HepG2 (cell line): ENCODE measurements around the gene NUDCD2. TPM values are rescaled to one million over a fixed set of nuclear protein-coding genes. Genes with fewer than 3 reads are reported as not detected.

Experiments used
- BRCA1 ChIP-seq: sonication (generic); formaldehyde crosslinking; IDR thresholded peaks from 2 replicates; pipeline ENCODE4 v1.4.0; 2020; ENCODE audit warnings: missing genetic modification reagents
- CCAR2 ChIP-seq: fragments of 200-400 bp; formaldehyde crosslinking; optimal IDR thresholded peaks from 2 replicates; pipeline ENCODE3; 2018; ENCODE audit warnings: low read depth, mild to moderate bottlenecking, low read length, moderate library complexity
- ELF1 ChIP-seq: sonication (generic); formaldehyde crosslinking; IDR thresholded peaks from 2 replicates; pipeline ENCODE4 v1.4.0; 2020; ENCODE audit warnings: missing genetic modification reagents
- JUN ChIP-seq: sonication (generic); formaldehyde crosslinking; IDR thresholded peaks from 2 replicates; pipeline ENCODE4 v1.4.0; 2020; ENCODE audit warnings: mild to moderate bottlenecking, missing genetic modification reagents
- KLF13 ChIP-seq: sonication (generic); formaldehyde crosslinking; IDR thresholded peaks from 2 replicates; pipeline ENCODE4 v1.4.0; 2020; ENCODE audit warnings: mild to moderate bottlenecking, missing genetic modification reagents
- MEIS1 ChIP-seq: sonication (generic); formaldehyde crosslinking; IDR thresholded peaks from 2 replicates; pipeline ENCODE4 v1.9.0; 2021; ENCODE audit warnings: mild to moderate bottlenecking, missing genetic modification reagents, moderate library complexity, borderline replicate concordance
- PHF8 ChIP-seq: sonication (generic); formaldehyde crosslinking; IDR thresholded peaks from 2 replicates; pipeline ENCODE4 v1.5.0; 2020; ENCODE audit warnings: missing genetic modification reagents
- ZNF101 ChIP-seq: sonication (generic); formaldehyde crosslinking; IDR thresholded peaks from 2 replicates; pipeline ENCODE4 v1.4.0; 2020; ENCODE audit warnings: mild to moderate bottlenecking, low read depth, missing genetic modification reagents, borderline replicate concordance
- ZNF772 ChIP-seq: sonication (generic); formaldehyde crosslinking; IDR thresholded peaks from 2 replicates; pipeline ENCODE4 v1.5.0; 2020; ENCODE audit warnings: mild to moderate bottlenecking, missing genetic modification reagents
- polyA plus RNA-seq, 8 experiments: library from polyadenylated mRNA; depleted of rRNA in 3 of 8; stranded (reverse) in 7 of 8; unstranded in 1 of 8; fragments of >200 nt; fragmentation: Illumina TruSeq in 4 of 8; extraction: Trizol in 4 of 8; gene quantifications; 2 replicates each; pipeline versions ENCODE4 v1.2.1 to v1.2.3, GENCODE V29; 2011 to 2016; ENCODE audit warnings: low read depth in 4 of 8, missing spikeins in 1 of 8, mixed read lengths in 1 of 8; ENCODE audit not compliant: insufficient read depth in 1 of 8
- total RNA-seq, 5 experiments: library from RNA; depleted of rRNA; stranded (reverse); fragments of >200 nt; fragmentation: Illumina TruSeq; extraction: Trizol; gene quantifications; 2 replicates each; pipeline ENCODE4 v1.2.3, GENCODE V29; 2016; ENCODE audit warnings: low read depth in 1 of 5
- TF ChIP-seq, protein P1 (sequence below): sonication (generic); formaldehyde crosslinking; IDR thresholded peaks from 2 replicates; pipeline ENCODE4 v1.5.1; 2020; ENCODE audit warnings: mild to moderate bottlenecking, missing genetic modification reagents, moderate library complexity
- TF ChIP-seq, protein P2 (sequence below): sonication (generic); formaldehyde crosslinking; IDR thresholded peaks from 2 replicates; pipeline ENCODE4 v1.8.1; 2023; ENCODE audit warnings: missing genetic modification reagents, inconsistent platforms, borderline replicate concordance
- TF ChIP-seq, protein P3 (sequence below): sonication (generic); formaldehyde crosslinking; IDR thresholded peaks from 2 replicates; pipeline ENCODE4 v1.4.0; 2020; ENCODE audit warnings: mild to moderate bottlenecking, missing genetic modification reagents
- TF ChIP-seq, protein P4 (sequence below), 2 experiments: sonication (generic) in 1 of 2; formaldehyde crosslinking in 1 of 2; IDR thresholded peaks; 2 replicates each; pipeline versions ENCODE4 v1.4.0 to v1.6.1; 2018 to 2020; ENCODE audit warnings: missing genetic modification reagents in 2 of 2, borderline replicate concordance in 1 of 2, low read depth in 1 of 2, mild to moderate bottlenecking in 1 of 2, missing biosample characterization in 1 of 2

Gene NUDCD2
- total and polyA plus RNA-seq, 2 of the 13 experiments (the other 11 are each of a cell fraction or from before 2014, with no cell fraction given): 14.8 to 39.2 TPM

DNA sequence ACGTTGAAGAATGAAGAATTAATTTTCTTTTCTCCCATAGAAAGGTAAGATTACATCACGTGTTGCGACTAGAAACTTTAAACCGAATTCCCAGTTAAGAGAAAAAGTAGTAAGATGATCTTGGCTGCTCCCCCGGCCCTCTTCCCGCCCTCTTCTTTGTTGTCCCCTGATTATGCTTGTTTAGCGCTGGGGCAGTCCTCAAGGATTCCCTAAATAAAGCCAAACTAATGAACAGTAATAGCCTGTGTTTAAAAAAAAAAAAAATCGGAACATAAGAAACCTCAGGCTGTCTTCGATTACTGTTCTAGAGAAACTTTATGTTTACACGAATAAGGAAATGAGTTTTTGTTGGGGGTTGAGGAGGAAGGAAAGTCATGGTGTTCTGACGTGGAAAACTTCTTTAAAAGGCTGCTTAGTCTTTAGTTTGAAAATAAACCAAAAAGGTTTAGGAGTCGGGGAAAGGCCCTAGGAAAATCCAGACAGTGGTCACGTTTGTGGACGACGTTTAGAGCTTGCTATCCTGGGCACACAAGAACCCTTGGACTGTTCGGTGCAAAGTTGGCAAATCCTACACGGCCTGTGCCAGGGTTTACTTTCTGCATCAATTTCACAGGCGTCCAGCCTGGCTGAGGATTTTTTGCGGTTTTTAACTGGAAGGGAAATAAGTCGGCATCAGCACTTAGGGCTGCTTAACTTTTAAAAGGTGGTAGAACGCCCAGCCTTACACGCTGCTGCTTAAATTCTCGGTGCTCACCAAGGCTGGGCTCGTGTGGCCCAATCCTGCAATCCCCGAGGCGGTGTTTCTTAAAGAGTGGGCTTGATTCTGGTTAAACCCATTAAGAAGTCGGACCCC lies 44.4 kb upstream of the NUDCD2 start (continued):
- TF ChIP-seq, protein P1, sequence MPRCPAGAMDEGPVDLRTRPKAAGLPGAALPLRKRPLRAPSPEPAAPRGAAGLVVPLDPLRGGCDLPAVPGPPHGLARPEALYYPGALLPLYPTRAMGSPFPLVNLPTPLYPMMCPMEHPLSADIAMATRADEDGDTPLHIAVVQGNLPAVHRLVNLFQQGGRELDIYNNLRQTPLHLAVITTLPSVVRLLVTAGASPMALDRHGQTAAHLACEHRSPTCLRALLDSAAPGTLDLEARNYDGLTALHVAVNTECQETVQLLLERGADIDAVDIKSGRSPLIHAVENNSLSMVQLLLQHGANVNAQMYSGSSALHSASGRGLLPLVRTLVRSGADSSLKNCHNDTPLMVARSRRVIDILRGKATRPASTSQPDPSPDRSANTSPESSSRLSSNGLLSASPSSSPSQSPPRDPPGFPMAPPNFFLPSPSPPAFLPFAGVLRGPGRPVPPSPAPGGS (CRISPR knock-in tag): no peak
- TF ChIP-seq, protein P2, sequence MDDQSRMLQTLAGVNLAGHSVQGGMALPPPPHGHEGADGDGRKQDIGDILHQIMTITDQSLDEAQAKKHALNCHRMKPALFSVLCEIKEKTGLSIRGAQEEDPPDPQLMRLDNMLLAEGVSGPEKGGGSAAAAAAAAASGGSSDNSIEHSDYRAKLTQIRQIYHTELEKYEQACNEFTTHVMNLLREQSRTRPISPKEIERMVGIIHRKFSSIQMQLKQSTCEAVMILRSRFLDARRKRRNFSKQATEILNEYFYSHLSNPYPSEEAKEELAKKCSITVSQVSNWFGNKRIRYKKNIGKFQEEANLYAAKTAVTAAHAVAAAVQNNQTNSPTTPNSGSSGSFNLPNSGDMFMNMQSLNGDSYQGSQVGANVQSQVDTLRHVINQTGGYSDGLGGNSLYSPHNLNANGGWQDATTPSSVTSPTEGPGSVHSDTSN (CRISPR knock-in tag): no peak
- TF ChIP-seq PHF8 (CRISPR knock-in tag): no peak
- TF ChIP-seq BRCA1 (CRISPR knock-in tag): no peak
- TF ChIP-seq, protein P3, sequence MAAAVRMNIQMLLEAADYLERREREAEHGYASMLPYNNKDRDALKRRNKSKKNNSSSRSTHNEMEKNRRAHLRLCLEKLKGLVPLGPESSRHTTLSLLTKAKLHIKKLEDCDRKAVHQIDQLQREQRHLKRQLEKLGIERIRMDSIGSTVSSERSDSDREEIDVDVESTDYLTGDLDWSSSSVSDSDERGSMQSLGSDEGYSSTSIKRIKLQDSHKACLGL: no peak
- no peak for TF ChIP-seq MEIS1 (CRISPR knock-in tag)
- TF ChIP-seq ELF1 (CRISPR knock-in tag): no peak
- TF ChIP-seq CCAR2: no peak
- no peak for TF ChIP-seq ZNF101 (CRISPR knock-in tag)
- TF ChIP-seq ZNF772 (CRISPR knock-in tag): no peak
- TF ChIP-seq JUN (CRISPR knock-in tag): no peak
- no peak for TF ChIP-seq KLF13 (CRISPR knock-in tag)
- TF ChIP-seq, protein P4, sequence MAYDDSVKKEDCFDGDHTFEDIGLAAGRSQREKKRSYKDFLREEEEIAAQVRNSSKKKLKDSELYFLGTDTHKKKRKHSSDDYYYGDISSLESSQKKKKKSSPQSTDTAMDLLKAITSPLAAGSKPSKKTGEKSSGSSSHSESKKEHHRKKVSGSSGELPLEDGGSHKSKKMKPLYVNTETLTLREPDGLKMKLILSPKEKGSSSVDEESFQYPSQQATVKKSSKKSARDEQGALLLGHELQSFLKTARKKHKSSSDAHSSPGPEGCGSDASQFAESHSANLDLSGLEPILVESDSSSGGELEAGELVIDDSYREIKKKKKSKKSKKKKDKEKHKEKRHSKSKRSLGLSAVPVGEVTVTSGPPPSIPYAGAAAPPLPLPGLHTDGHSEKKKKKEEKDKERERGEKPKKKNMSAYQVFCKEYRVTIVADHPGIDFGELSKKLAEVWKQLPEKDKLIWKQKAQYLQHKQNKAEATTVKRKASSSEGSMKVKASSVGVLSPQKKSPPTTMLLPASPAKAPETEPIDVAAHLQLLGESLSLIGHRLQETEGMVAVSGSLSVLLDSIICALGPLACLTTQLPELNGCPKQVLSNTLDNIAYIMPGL (CRISPR knock-in tag; IDR thresholded peaks at IDR 0.05; ENCODE audit: borderline replicate concordance in 1 of 2, low read depth in 1 of 2): no peak; a peak in 1 of 4 replicates
